Osteoblast (primary cell): Measurements from ENCODE around the gene ITSN2. TPM values are rescaled to one million over a fixed set of nuclear protein-coding genes. Genes with fewer than 3 reads are reported as not detected.

Experiments
- DNase-seq: peaks from one replicate; pipeline ENCODE4 v3.0.0; 2011; ENCODE audit warnings: low spot score, mixed read lengths; ENCODE audit not compliant: insufficient read length; ENCODE audit errors: missing footprints
- H2AFZ ChIP-seq: 2 replicates; pipeline ENCODE4 v1.6.0; 2011; ENCODE audit warnings: mild to moderate bottlenecking, low read length
- H3K27ac ChIP-seq: 2 replicates; pipeline ENCODE4 v1.5.1; 2011; ENCODE audit warnings: mild to moderate bottlenecking, low read depth, low read length, moderate library complexity
- H3K27me3 ChIP-seq: 2 replicates; pipeline ENCODE4 v1.6.0; 2012; ENCODE audit warnings: mild to moderate bottlenecking, control low read depth, inconsistent platforms, low read length, moderate library complexity; ENCODE audit not compliant: insufficient read depth
- H3K36me3 ChIP-seq: 2 replicates; pipeline ENCODE4 v1.5.1; 2011; ENCODE audit warnings: mild to moderate bottlenecking, low read length, control low read depth, moderate library complexity; ENCODE audit not compliant: insufficient read depth
- H3K4me1 ChIP-seq: 2 replicates; pipeline ENCODE4 v1.5.1; 2011; ENCODE audit warnings: mild to moderate bottlenecking, low read length, control low read depth, moderate library complexity; ENCODE audit not compliant: insufficient read depth
- H3K4me2 ChIP-seq: 2 replicates; pipeline ENCODE4 v1.6.0; 2011; ENCODE audit warnings: mild to moderate bottlenecking, low read length; ENCODE audit not compliant: insufficient read depth
- H3K4me3 ChIP-seq: fragments of 200-600 bp; sonication (generic); 3 replicates; pipeline ENCODE4 v1.5.1; 2012; ENCODE audit warnings: mild to moderate bottlenecking, low read length, inconsistent platforms; ENCODE audit not compliant: insufficient read depth
- H3K79me2 ChIP-seq: 2 replicates; pipeline ENCODE4 v1.6.0; 2012; ENCODE audit warnings: mild to moderate bottlenecking, low read length, control low read depth, inconsistent platforms; ENCODE audit not compliant: insufficient read depth
- H3K9me3 ChIP-seq: 2 replicates; pipeline ENCODE4 v1.5.1; 2011; ENCODE audit warnings: low read depth, low read length, control low read depth
- H4K20me1 ChIP-seq: 2 replicates; pipeline ENCODE4 v1.6.0; 2012; ENCODE audit warnings: mild to moderate bottlenecking, low read length, control low read depth; ENCODE audit not compliant: insufficient read depth
- CTCF ChIP-seq: IDR thresholded peaks from 2 replicates; pipeline ENCODE4 v1.5.1; 2011; ENCODE audit warnings: mild to moderate bottlenecking, low read depth, low read length, moderate library complexity; ENCODE audit errors: extremely low read depth
- total RNA-seq: library from RNA; depleted of rRNA; stranded (reverse); fragments of >200 nt; gene quantifications from 2 replicates; pipeline ENCODE4 v1.2.3, GENCODE V29; 2012

ITSN2 gene
- total RNA-seq, 1 donor: 33.7 TPM

- no peak for DNase-seq
Measured at GRCh38 chr2:24385366-24385765, 25.0 kb upstream of the ITSN2 start.

GRCh38 chr2:24382363-24383073 is 22.2 kb upstream of the ITSN2 start:
- Histone ChIP-seq H4K20me1 (no peaks in the 10 kb centered on the region), H3K36me3 (no peaks in the 10 kb centered on the region), H3K79me2 (no peaks in the 10 kb centered on the region), H3K4me3 (no peak overlapping the region), H3K4me2 (peak overlapping the region; percentile 10), H3K27ac (no peak overlapping the region), H3K9me3 (no peaks in the 10 kb centered on the region), H3K4me1 (no peaks in the 10 kb centered on the region), H2AFZ (no peak overlapping the region), H3K27me3 (no peaks in the 10 kb centered on the region)
- peak; percentile 58 for TF ChIP-seq CTCF
- peak; percentile 88 for DNase-seq

More at GRCh38 chr2:24385366-24385765, 25.0 kb upstream of the ITSN2 start:
- Histone ChIP-seq H3K4me1 (no peaks in the 10 kb centered on the region), H3K9me3 (no peaks in the 10 kb centered on the region), H3K4me2 (no peak overlapping the region), H3K4me3 (no peak overlapping the region), H4K20me1 (no peaks in the 10 kb centered on the region), H3K27ac (no peak overlapping the region), H3K79me2 (no peaks in the 10 kb centered on the region), H2AFZ (no peak overlapping the region), H3K27me3 (no peaks in the 10 kb centered on the region), H3K36me3 (no peaks in the 10 kb centered on the region)
- TF ChIP-seq CTCF: no peak

GRCh38 chr2:24380820-24381219 is 20.5 kb upstream of the ITSN2 start:
- no peak overlapping the region for H3K4me2 ChIP-seq
- H3K4me1 ChIP-seq: no peaks in the 10 kb centered on the region
- no peak overlapping the region for H3K4me3 ChIP-seq
- no peaks in the 10 kb centered on the region for H3K36me3 ChIP-seq
- no peaks in the 10 kb centered on the region for H3K9me3 ChIP-seq
- H4K20me1 ChIP-seq: no peaks in the 10 kb centered on the region
- no peaks in the 10 kb centered on the region for H3K27me3 ChIP-seq
- peak overlapping the region; percentile 74 for H2AFZ ChIP-seq
- no peaks in the 10 kb centered on the region for H3K79me2 ChIP-seq
- no peak for TF ChIP-seq CTCF
- no peak overlapping the region for H3K27ac ChIP-seq
- no peak for DNase-seq

- Histone ChIP-seq H3K27ac (no peak overlapping the region), H3K79me2 (no peaks in the 10 kb centered on the region), H2AFZ (no peak overlapping the region), H3K4me3 (no peak overlapping the region), H4K20me1 (no peaks in the 10 kb centered on the region), H3K36me3 (no peaks in the 10 kb centered on the region), H3K27me3 (no peaks in the 10 kb centered on the region), H3K4me2 (no peak overlapping the region), H3K9me3 (no peaks in the 10 kb centered on the region), H3K4me1 (no peaks in the 10 kb centered on the region)
- no peak for DNase-seq
- no peak for TF ChIP-seq CTCF
Measured at GRCh38 chr2:24375349-24376087, 15.2 kb upstream of the ITSN2 start.
